Naive thymus-derived CD4-positive, alpha-beta T cell (primary cell): ENCODE data around the gene SOCS3. TPM values are rescaled to one million over a fixed set of nuclear protein-coding genes. Genes with fewer than 3 reads are reported as not detected.

ENCODE experiments used
- ATAC-seq: fragments of 150-1000 bp; cut with Tn5 transposase; 2 replicates; pipeline ENCODE4 v1.10.0; 2021; ENCODE audit warnings: mild to moderate bottlenecking, moderate library complexity
- CTCF ChIA-PET: fragments of 350-600 bp; sonication (Branson Sonifier 250); formaldehyde crosslinking; loops from one replicate; lab custom pipeline; 2021; ENCODE audit warnings: antibody characterized with exemption; lab: Charles Lee
- POLR2A ChIA-PET: fragments of 350-600 bp; sonication (Branson Sonifier 250); formaldehyde crosslinking; loops from one replicate; lab custom pipeline; 2021; ENCODE audit warnings: antibody characterized with exemption, inconsistent platforms; lab: Charles Lee
- DNase-seq, 9 donors: peaks; one replicate each; pipeline versions ENCODE4 v3.0.0 to v3.0.0-alpha.2; 2020 to 2022; ENCODE audit warnings: mixed read lengths in 1 of 9
- H3K27ac ChIP-seq: one replicate; pipeline ENCODE4 v1.7.0; 2013; ENCODE audit warnings: mild to moderate bottlenecking, low read depth, low read length, moderate library complexity
- H3K27me3 ChIP-seq, 2 donors: one replicate each; pipeline ENCODE4 v1.7.0; 2013; ENCODE audit warnings: low read length in 2 of 2, mild to moderate bottlenecking in 2 of 2, moderate library complexity in 2 of 2; ENCODE audit not compliant: control insufficient read depth in 2 of 2, insufficient read depth in 2 of 2
- H3K36me3 ChIP-seq, 3 experiments: 1 replicate in 2 of 3; 2 replicates in 1 of 3; pipeline ENCODE4 v1.7.0; 2013; ENCODE audit warnings: low read length in 3 of 3, mild to moderate bottlenecking in 3 of 3, moderate library complexity in 1 of 3; ENCODE audit not compliant: insufficient read depth in 3 of 3, control insufficient read depth in 2 of 3
- H3K4me1 ChIP-seq, 2 donors: one replicate each; pipeline ENCODE4 v1.7.0; 2013; ENCODE audit warnings: low read length in 2 of 2, mild to moderate bottlenecking in 2 of 2, moderate library complexity in 1 of 2; ENCODE audit not compliant: control insufficient read depth in 2 of 2, insufficient read depth in 2 of 2
- H3K4me3 ChIP-seq: 2 replicates; pipeline ENCODE4 v1.7.0; 2013; ENCODE audit warnings: mild to moderate bottlenecking, low read length
- H3K9me3 ChIP-seq, 3 experiments: 1 replicate in 2 of 3; 2 replicates in 1 of 3; pipeline ENCODE4 v1.7.0; 2013; ENCODE audit warnings: low read length in 3 of 3; ENCODE audit not compliant: control insufficient read depth in 2 of 3
- H3K27ac Mint-ChIP-seq, 9 donors: one replicate each; pipeline ENCODE4 v1.8.0; 2020 to 2022; ENCODE audit warnings: mixed read lengths in 9 of 9, mild to moderate bottlenecking in 8 of 9, moderate library complexity in 5 of 9, inconsistent platforms in 2 of 9
- H3K27me3 Mint-ChIP-seq, 5 donors: one replicate each; pipeline ENCODE4 v1.8.0; 2021 to 2022; ENCODE audit warnings: mixed read lengths in 5 of 5, mild to moderate bottlenecking in 1 of 5
- H3K36me3 Mint-ChIP-seq, 5 donors: one replicate each; pipeline ENCODE4 v1.8.0; 2020 to 2022; ENCODE audit warnings: mixed read lengths in 5 of 5, mild to moderate bottlenecking in 3 of 5, inconsistent platforms in 1 of 5
- H3K4me1 Mint-ChIP-seq, 7 donors: one replicate each; pipeline ENCODE4 v1.8.0; 2020 to 2022; ENCODE audit warnings: mixed read lengths in 7 of 7, mild to moderate bottlenecking in 3 of 7, inconsistent platforms in 1 of 7
- H3K4me3 Mint-ChIP-seq, 10 donors: one replicate each; pipeline ENCODE4 v1.8.0; 2020 to 2022; ENCODE audit warnings: mild to moderate bottlenecking in 10 of 10, mixed read lengths in 10 of 10, moderate library complexity in 6 of 10, inconsistent platforms in 2 of 10
- H3K9me3 Mint-ChIP-seq, 11 donors: one replicate each; pipeline ENCODE4 v1.8.0; 2020 to 2022; ENCODE audit warnings: mixed read lengths in 11 of 11, mild to moderate bottlenecking in 4 of 11, inconsistent platforms in 1 of 11, moderate library complexity in 1 of 11
- intact Hi-C, 2 donors: fragments of 100-400 bp; cut with micrococcal nuclease; formaldehyde crosslinking; loops; one replicate each; pipeline ENCODE4 v1.15.1; 2023
- polyA plus RNA-seq, 2 donors: library from polyadenylated mRNA; unstranded; fragments of 300-500 nt; fragmentation: Illumina TruSeq; gene quantifications; one replicate each; pipeline ENCODE4 v1.2.3, GENCODE V29; 2021
- total RNA-seq, 6 experiments: library from RNA in 5 of 6; stranded (reverse) in 5 of 6; gene quantifications; 1 replicate in 5 of 6; 2 replicates in 1 of 6; pipeline ENCODE4 v1.2.3 and lab custom pipeline; 2021 to 2026

SOCS3 gene
- total and polyA plus RNA-seq, 7 experiments from 2014 or later = 8.1 to 281 (median 110) TPM

DNA sequence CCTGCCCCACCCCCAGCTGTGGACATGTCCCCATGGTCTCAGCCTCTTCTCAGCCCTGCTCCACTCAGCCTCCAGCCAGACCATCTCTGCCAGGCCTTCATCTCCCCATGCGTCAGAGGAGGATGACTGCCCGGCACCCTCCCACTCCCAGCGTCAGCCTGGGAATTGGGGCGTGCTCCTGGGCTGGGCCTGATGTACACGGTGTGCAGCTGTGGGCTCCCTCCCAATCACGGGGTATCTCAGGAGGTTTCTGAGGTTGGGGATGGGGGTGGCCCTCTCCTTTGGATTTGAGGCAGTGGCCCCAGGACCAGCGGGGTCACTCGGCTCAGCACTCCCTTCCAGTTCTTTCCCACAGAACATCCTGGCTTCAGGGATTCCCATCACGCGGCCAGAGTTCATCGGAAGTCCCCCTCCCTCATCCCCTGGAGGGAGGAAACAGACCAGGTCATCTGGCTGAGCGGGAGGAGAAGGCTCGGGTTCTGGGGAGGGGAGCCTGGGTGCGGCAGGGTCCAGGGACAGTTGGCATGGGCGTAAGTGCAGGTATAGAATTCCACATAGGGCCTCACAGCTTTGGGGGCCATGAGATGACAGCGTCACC lies 36.9 kb downstream of the SOCS3 start:
- Histone ChIP-seq H3K36me3 (no peaks in the 10 kb centered on the region), H3K27me3 (no peaks in the 10 kb centered on the region), H3K27ac (no peak overlapping the region), H3K9me3 (no peaks in the 10 kb centered on the region), H3K4me3 (no peak overlapping the region), H3K4me1 (peaks cover 7 to 16% of the 10 kb centered on the region in 2 donors)
- DNase-seq (no peak), ATAC-seq (no peak)
- H3K4me3 Mint-ChIP-seq = peak overlapping the region in 1 of 10 donors; percentile 11
- H3K9me3 Mint-ChIP-seq = peaks cover 0 to 1% (median 0%) of the 10 kb centered on the region in 11 donors
- H3K27me3 Mint-ChIP-seq = no peaks in the 10 kb centered on the region
- no peaks in the 10 kb centered on the region for H3K36me3 Mint-ChIP-seq
- H3K27ac Mint-ChIP-seq = peak overlapping the region in 6 of 9 donors; percentile 22 to 82 (median 38)
- peaks cover 15 to 27% (median 19%) of the 10 kb centered on the region in 7 donors for H3K4me1 Mint-ChIP-seq
- intact Hi-C loops = no loop called here
- CTCF ChIA-PET = interaction anchor here (0.6 kb wide), 1 partner anchor 413 kb away, joined by 3 read pairs; no protein-coding TSS in a partner anchor
- POLR2A ChIA-PET = interaction anchor here (0.6 to 0.8 kb wide), 2 partner anchors 36 to 444 kb away, joined by 3 to 4 read pairs; no protein-coding TSS in a partner anchor

DNA sequence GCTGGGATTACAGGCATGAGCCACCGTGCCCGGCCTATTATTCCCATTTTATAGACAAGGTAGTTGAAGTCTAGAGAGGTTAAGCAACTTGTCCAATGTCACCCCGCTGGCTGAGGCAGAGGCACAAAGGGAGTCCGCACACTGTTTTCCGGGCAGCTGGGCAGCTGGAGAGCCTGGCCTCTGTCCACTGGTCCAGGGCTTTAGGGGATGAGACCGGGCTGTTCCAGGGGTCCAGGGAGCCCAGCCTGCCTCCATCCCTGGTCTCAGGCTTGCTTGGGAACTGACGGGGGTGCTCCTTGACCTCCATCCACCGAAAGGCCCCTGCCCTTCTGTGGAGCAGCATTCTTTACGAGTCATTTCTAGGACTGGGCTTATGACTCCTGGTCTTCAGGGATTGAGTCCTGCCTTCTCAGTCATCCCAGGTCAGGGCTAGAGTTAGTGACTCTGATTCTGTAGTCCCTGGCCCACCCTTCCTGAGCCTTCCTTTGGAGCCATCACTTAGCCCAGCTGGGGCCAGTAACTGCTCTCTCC lies 37.5 kb downstream of the SOCS3 start:
- ChIA-PET POLR2A (no interaction called here), CTCF (no interaction called here)
- no peaks in the 10 kb centered on the region for H3K27me3 ChIP-seq
- ATAC-seq (no peak), DNase-seq (no peak)
- Mint-ChIP-seq H3K9me3 (peaks cover 0 to 1% (median 0%) of the 10 kb centered on the region in 11 donors), H3K27ac (peak overlapping the region in 3 of 9 donors; percentile 22 to 62 (median 23)), H3K4me3 (peak overlapping the region in 1 of 10 donors; percentile 11), H3K27me3 (no peaks in the 10 kb centered on the region), H3K36me3 (no peaks in the 10 kb centered on the region), H3K4me1 (peaks cover 19 to 32% (median 25%) of the 10 kb centered on the region in 7 donors)
- intact Hi-C loops = no loop called here
- no peaks in the 10 kb centered on the region for H3K36me3 ChIP-seq
- H3K27ac ChIP-seq = no peak overlapping the region
- H3K9me3 ChIP-seq = no peaks in the 10 kb centered on the region
- H3K4me3 ChIP-seq = no peak overlapping the region
- peaks cover 7 to 19% of the 10 kb centered on the region in 2 donors for H3K4me1 ChIP-seq

DNA sequence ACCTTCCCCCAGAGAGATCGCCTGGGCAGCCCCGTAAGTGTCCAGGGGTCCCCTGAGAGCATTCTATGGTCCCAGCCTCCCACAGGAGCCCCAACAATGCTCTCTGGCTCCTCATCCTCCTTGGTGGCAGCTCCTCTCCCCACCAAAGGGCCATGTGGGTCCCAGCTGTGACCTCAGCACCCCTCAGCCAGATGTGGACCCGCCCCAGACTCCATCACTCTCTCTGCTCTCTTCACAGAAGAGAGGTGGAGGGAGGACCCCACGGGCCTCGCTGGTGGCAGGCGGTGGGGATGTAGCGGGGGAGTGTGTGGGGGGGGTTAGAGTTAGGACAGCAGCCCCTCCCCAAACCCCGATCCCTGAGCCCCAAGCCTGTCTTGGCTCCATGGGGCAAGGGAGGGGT lies 41.0 kb downstream of the SOCS3 start:
- H3K9me3 ChIP-seq = no peaks in the 10 kb centered on the region
- DNase-seq (no peak), ATAC-seq (no peak)
- H3K9me3 Mint-ChIP-seq = peaks cover 0 to 1% (median 0%) of the 10 kb centered on the region in 11 donors
- H3K4me1 Mint-ChIP-seq = peaks cover 34 to 50% (median 41%) of the 10 kb centered on the region in 7 donors
- CTCF ChIA-PET = interaction anchor here (0.6 to 1.5 kb wide), 2 partner anchors 11 to 42 kb away, joined by 3 read pairs; no protein-coding TSS in a partner anchor
- intact Hi-C loops = no loop called here
- POLR2A ChIA-PET = no interaction called here
- peaks cover 22 to 35% of the 10 kb centered on the region in 2 donors for H3K4me1 ChIP-seq
- no peak overlapping the region for H3K4me3 ChIP-seq
- H3K4me3 Mint-ChIP-seq = no peak overlapping the region
- no peaks in the 10 kb centered on the region for H3K36me3 ChIP-seq
- H3K27me3 ChIP-seq = no peaks in the 10 kb centered on the region
- peaks cover 0 to 7% (median 0%) of the 10 kb centered on the region in 5 donors for H3K27me3 Mint-ChIP-seq
- no peaks in the 10 kb centered on the region for H3K36me3 Mint-ChIP-seq
- no peak overlapping the region for H3K27ac ChIP-seq
- peak overlapping the region in 2 of 9 donors; percentile 6 to 43 for H3K27ac Mint-ChIP-seq

DNA sequence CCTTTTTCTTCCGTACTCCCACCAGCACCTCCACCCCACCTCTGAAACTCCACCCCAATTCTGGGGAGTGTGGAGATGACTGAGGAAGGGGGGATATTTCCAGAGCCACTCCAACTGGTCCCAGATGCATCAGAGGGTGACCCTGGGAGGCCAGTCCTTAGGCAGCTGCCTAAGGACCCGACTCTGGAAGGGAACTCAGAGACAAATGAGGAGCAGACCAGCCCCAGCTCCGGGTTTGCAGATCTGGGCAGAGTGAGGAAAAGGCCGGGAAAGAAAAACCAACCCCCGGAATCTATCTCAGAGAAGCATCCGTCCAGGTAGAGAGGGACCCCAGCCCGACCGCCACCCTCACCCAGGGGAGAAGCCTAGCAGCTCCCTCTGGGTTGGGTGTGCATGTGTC lies 41.5 kb downstream of the SOCS3 start:
- ChIA-PET POLR2A (no interaction called here), CTCF (interaction anchor here (0.6 to 1.5 kb wide), 2 partner anchors 11 to 42 kb away, joined by 3 read pairs; no protein-coding TSS in a partner anchor)
- intact Hi-C loops = no loop called here
- no peaks in the 10 kb centered on the region for H3K9me3 ChIP-seq
- H3K27me3 ChIP-seq = no peaks in the 10 kb centered on the region
- no peaks in the 10 kb centered on the region for H3K36me3 Mint-ChIP-seq
- no peak for ATAC-seq
- H3K4me3 ChIP-seq = no peak overlapping the region
- H3K36me3 ChIP-seq = no peaks in the 10 kb centered on the region
- no peak overlapping the region for H3K27ac ChIP-seq
- peaks cover 0 to 1% (median 0%) of the 10 kb centered on the region in 11 donors for H3K9me3 Mint-ChIP-seq
- no peak overlapping the region for H3K4me3 Mint-ChIP-seq
- peaks cover 0 to 7% (median 0%) of the 10 kb centered on the region in 5 donors for H3K27me3 Mint-ChIP-seq
- H3K4me1 ChIP-seq = peaks cover 22 to 36% of the 10 kb centered on the region in 2 donors
- DNase-seq = no peak
- H3K4me1 Mint-ChIP-seq = peaks cover 32 to 52% (median 41%) of the 10 kb centered on the region in 7 donors
- peak overlapping the region in 2 of 9 donors; percentile 6 to 93 for H3K27ac Mint-ChIP-seq

DNA sequence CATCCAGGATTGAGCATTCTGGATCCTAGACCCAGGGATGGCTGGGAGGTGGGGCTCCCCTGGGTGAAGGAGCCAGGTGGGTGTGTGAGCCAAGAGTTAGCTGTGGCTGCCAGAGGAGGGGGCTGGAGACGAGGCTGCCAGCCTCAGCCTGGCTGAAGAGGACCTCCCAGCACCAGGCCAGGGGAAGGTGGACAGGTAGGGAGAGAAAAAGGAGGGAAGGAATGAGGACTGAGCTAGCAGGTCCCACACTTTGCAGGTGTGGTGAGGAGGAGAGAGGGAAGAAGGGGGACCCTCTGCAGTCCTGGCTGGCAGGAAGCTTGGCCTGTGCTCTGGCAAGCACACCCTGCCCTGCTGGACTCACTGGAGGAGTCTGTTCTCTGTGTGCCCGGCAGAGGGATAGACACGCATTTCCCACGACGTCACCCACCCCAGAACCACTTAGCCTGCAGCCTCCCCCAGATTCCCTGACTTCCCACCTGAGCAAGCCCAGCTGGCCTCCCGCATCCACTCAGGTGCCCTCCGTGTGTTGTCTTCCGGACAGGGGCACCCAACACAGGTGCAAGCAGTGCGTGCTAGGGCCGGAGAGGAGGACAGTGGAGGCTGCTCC lies 42.0 kb downstream of the SOCS3 start:
- no peaks in the 10 kb centered on the region for H3K36me3 ChIP-seq
- H3K4me3 Mint-ChIP-seq = no peak overlapping the region
- intact Hi-C loops = no loop called here
- H3K27ac ChIP-seq = no peak overlapping the region
- H3K36me3 Mint-ChIP-seq = no peaks in the 10 kb centered on the region
- ChIA-PET POLR2A (no interaction called here), CTCF (interaction anchor here (0.5 kb wide), 1 partner anchor 104 kb away, joined by 3 read pairs; no protein-coding TSS in a partner anchor)
- H3K27me3 ChIP-seq = no peaks in the 10 kb centered on the region
- H3K9me3 Mint-ChIP-seq = peaks cover 0 to 1% (median 0%) of the 10 kb centered on the region in 11 donors
- H3K9me3 ChIP-seq = no peaks in the 10 kb centered on the region
- ATAC-seq = no peak
- peak overlapping the region in 6 of 9 donors; percentile 15 to 93 (median 69) for H3K27ac Mint-ChIP-seq
- H3K27me3 Mint-ChIP-seq = peaks cover 0 to 7% (median 0%) of the 10 kb centered on the region in 5 donors
- peaks cover 22 to 36% of the 10 kb centered on the region in 2 donors for H3K4me1 ChIP-seq
- H3K4me3 ChIP-seq = no peak overlapping the region
- DNase-seq = no peak
- peaks cover 35 to 52% (median 43%) of the 10 kb centered on the region in 7 donors for H3K4me1 Mint-ChIP-seq

DNA sequence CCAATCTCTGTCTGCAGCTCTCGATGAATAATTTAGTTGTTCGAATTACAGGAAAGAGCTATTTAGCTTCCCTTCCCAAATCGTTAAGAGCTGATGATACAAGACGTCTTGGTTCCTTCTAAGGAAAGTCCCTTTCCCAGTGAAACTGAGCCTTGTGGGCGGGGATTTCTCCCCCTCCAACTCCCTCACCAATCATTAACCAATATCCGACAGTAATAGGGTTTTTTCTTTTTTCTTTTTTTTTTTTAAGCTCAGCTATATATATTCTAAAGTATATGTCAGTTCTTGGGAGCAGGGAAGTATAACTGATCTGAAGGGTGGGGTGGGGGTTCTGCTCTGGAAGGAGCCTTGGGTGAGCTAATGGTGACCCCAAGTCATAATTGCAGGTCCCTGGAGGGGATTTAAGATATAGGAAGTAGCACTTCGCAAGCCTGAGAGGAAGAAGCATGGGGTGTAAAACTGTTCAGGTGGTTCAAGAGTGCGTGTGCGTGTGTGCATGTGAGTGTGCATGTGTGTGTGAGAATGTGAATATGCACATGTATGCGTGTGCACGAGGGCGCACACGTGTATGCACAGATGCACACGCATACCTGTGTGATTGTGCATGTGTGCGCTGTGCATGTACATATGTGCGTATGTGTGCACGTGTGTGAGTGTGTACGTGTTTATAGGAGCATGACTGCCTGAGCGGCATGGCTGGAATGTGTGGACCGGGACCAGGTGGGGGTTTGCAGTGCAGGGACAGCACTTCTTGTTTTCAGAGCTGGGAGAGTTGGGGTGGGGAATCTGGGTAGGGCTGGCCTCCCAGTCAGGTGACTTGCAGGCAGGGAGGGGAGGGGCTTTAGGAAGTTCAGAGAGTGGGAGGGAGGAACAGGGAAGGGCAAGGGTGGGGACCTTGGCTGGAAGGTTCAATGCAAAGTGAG lies 42.7 kb downstream of the SOCS3 start:
- no peaks in the 10 kb centered on the region for H3K9me3 ChIP-seq
- Mint-ChIP-seq H3K4me1 (peaks cover 43 to 53% (median 49%) of the 10 kb centered on the region in 7 donors), H3K4me3 (peak overlapping the region; percentile 0 to 87 (median 18)), H3K27me3 (peaks cover 0 to 13% (median 0%) of the 10 kb centered on the region in 5 donors), H3K27ac (peak overlapping the region; percentile 41 to 93 (median 77)), H3K9me3 (no peaks in the 10 kb centered on the region), H3K36me3 (no peaks in the 10 kb centered on the region)
- no peak for DNase-seq
- H3K4me1 ChIP-seq = peaks cover 22 to 36% of the 10 kb centered on the region in 2 donors
- ATAC-seq = no peak
- intact Hi-C loops = no loop called here
- ChIA-PET CTCF (interaction anchor here (0.5 to 0.9 kb wide), 3 partner anchors 18 to 104 kb away, joined by 3 read pairs; no protein-coding TSS in a partner anchor), POLR2A (interaction anchor here (0.6 to 3.6 kb wide), 4 partner anchors 27 to 71 kb away, joined by 3 to 15 read pairs (median 5); no protein-coding TSS in a partner anchor)
- no peak overlapping the region for H3K4me3 ChIP-seq
- peak overlapping the region; percentile 59 for H3K27ac ChIP-seq
- no peaks in the 10 kb centered on the region for H3K36me3 ChIP-seq
- no peaks in the 10 kb centered on the region for H3K27me3 ChIP-seq
